GM12878 (cell line): ENCODE results near the gene TLL2. TPM values are rescaled to one million over a fixed set of nuclear protein-coding genes. Genes with fewer than 3 reads are reported as not detected.

Experiments
- ATAC-seq: fragments of 200-7000 bp; cut with Tn5 transposase; 3 replicates; pipeline ENCODE4 v1.9.1; 2020; ENCODE audit warnings: mild to moderate bottlenecking, moderate library complexity
- BruUV-seq: library from RNA; stranded (reverse); fragments of 400-500 nt; replicated peaks from 2 replicates; lab custom pipeline; 2021; lab: Mats Ljungman, UMichigan
- CTCF ChIA-PET: fragments of 300-600 bp; sonication (Branson Sonifier 250); formaldehyde crosslinking; extraction: SDS; loops from one replicate; lab custom pipeline; 2021; ENCODE audit warnings: inconsistent platforms; lab: Yijun Ruan, JAX
- POLR2A ChIA-PET: fragments of 350-600 bp; formaldehyde crosslinking; extraction: SDS; loops from one replicate; lab custom pipeline; 2021; ENCODE audit warnings: inconsistent platforms; lab: Charles Lee
- RAD21 ChIA-PET: fragments of 300-600 bp; sonication (Branson Sonifier 250); formaldehyde crosslinking; loops from one replicate; lab custom pipeline; 2023; ENCODE audit warnings: antibody characterized with exemption; ENCODE audit not compliant: unreplicated experiment; lab: Charles Lee
- SMC1A ChIA-PET: fragments of 300-600 bp; sonication (Branson Sonifier 250); formaldehyde crosslinking; loops from one replicate; lab custom pipeline; 2023; ENCODE audit not compliant: unreplicated experiment, uncharacterized antibody; lab: Charles Lee
- DNase-seq: peaks from one replicate; pipeline ENCODE4 v3.0.0-alpha.2; 2011; ENCODE audit warnings: low read depth, low spot score
- FAIRE-seq: peaks from 3 replicates; lab custom pipeline; 2011; peaks lifted over from hg19 to GRCh38; lab: Jason Lieb, UNC
- H2AFZ ChIP-seq: 2 replicates; pipeline ENCODE4 v1.6.0; 2011; ENCODE audit warnings: low read depth, low read length, control low read depth; ENCODE audit not compliant: control insufficient read depth
- H3K27ac ChIP-seq: 2 replicates; pipeline ENCODE4 v1.5.1; 2011; ENCODE audit warnings: control low read depth; ENCODE audit not compliant: control insufficient read depth, insufficient read depth
- H3K27me3 ChIP-seq, 2 experiments: replicated peaks in 1 of 2; 2 replicates each; pipeline versions ENCODE4 v1.6.0 to v1.6.1; 2011; ENCODE audit warnings: low read length in 1 of 2; ENCODE audit not compliant: control insufficient read depth in 2 of 2, insufficient read depth in 2 of 2
- H3K36me3 ChIP-seq, 2 experiments: 2 replicates each; pipeline ENCODE4 v1.5.1; 2011; ENCODE audit warnings: low read length in 1 of 2; ENCODE audit not compliant: control insufficient read depth in 2 of 2, insufficient read depth in 2 of 2
- H3K4me1 ChIP-seq: 2 replicates; pipeline ENCODE4 v1.6.1; 2011; ENCODE audit warnings: mild to moderate bottlenecking, low read length, moderate library complexity, mixed read lengths; ENCODE audit not compliant: control insufficient read depth, insufficient read depth
- H3K4me2 ChIP-seq: 2 replicates; pipeline ENCODE4 v1.6.0; 2011; ENCODE audit warnings: control low read depth; ENCODE audit not compliant: control insufficient read depth, insufficient read depth
- H3K4me3 ChIP-seq: fragments of 200-600 bp; sonication (generic); 2 replicates; pipeline ENCODE4 v1.5.1; 2016
- H3K79me2 ChIP-seq: 2 replicates; pipeline ENCODE4 v1.6.0; 2011; ENCODE audit warnings: low read length; ENCODE audit not compliant: control insufficient read depth, insufficient read depth
- H3K9ac ChIP-seq: 2 replicates; pipeline ENCODE4 v1.8.0; 2011; ENCODE audit warnings: low read length, control low read depth, mixed read lengths; ENCODE audit not compliant: control insufficient read depth, insufficient read depth
- H3K9me3 ChIP-seq: replicated peaks from 3 replicates; pipeline ENCODE4 v1.5.1; 2011; ENCODE audit warnings: mild to moderate bottlenecking, low read length; ENCODE audit not compliant: control insufficient read depth, insufficient read depth
- H4K20me1 ChIP-seq: 2 replicates; pipeline ENCODE4 v1.6.0; 2011; ENCODE audit not compliant: control insufficient read depth, insufficient read depth
- BCL11A ChIP-seq: IDR thresholded peaks from 2 replicates; pipeline ENCODE4 v1.6.1; 2011; ENCODE audit warnings: low read depth, low read length
- BMI1 ChIP-seq: fragments of 450-650 bp; IDR thresholded peaks from 2 replicates; pipeline ENCODE4 v1.6.1; 2016; ENCODE audit warnings: mild to moderate bottlenecking, moderate library complexity, borderline replicate concordance
- CHD2 ChIP-seq: IDR thresholded peaks from 2 replicates; pipeline ENCODE4 v1.6.1; 2011; ENCODE audit warnings: low read depth, low read length, improper control_type of control experiment, borderline replicate concordance
- DPF2 ChIP-seq: fragments of 450-650 bp; IDR thresholded peaks from 2 replicates; pipeline ENCODE4 v1.6.1; 2017; ENCODE audit warnings: mild to moderate bottlenecking
- E2F8 ChIP-seq: fragments of 450-650 bp; IDR thresholded peaks from 2 replicates; pipeline ENCODE4 v1.6.1; 2018; ENCODE audit warnings: mild to moderate bottlenecking, low read depth, moderate library complexity; ENCODE audit not compliant: partially characterized antibody
- EP300 ChIP-seq, 2 experiments: fragments of 150-350 bp in 1 of 2; IDR thresholded peaks; 2 replicates each; pipeline ENCODE4 v1.6.1; 2011 to 2012; ENCODE audit warnings: low read depth in 2 of 2, low read length in 2 of 2, borderline replicate concordance in 1 of 2, improper control_type of control experiment in 1 of 2, inconsistent platforms in 1 of 2; ENCODE audit not compliant: control insufficient read depth in 1 of 2
- HCFC1 ChIP-seq: fragments of 150-350 bp; IDR thresholded peaks from 2 replicates; pipeline ENCODE4 v1.6.1; 2014; ENCODE audit warnings: low read length
- IKZF1 ChIP-seq: fragments of 450-650 bp; conservative IDR thresholded peaks from 2 replicates; pipeline ENCODE4 v1.6.1; 2017; ENCODE audit warnings: antibody characterized with exemption, mild to moderate bottlenecking
- MEF2A ChIP-seq: IDR thresholded peaks from 2 replicates; pipeline ENCODE4 v1.6.1; 2011; ENCODE audit warnings: low read depth, mild to moderate bottlenecking, low read length, moderate library complexity; ENCODE audit not compliant: insufficient read depth
- MXI1 ChIP-seq: fragments of 150-350 bp; IDR thresholded peaks from 2 replicates; pipeline ENCODE4 v1.6.1; 2011; ENCODE audit warnings: low read depth, mild to moderate bottlenecking, inconsistent platforms, low read length, improper control_type of control experiment
- NFIC ChIP-seq: IDR thresholded peaks from 2 replicates; pipeline ENCODE4 v1.6.1; 2012; ENCODE audit warnings: low read depth, mild to moderate bottlenecking, inconsistent platforms, low read length, moderate library complexity
- NFYA ChIP-seq: IDR thresholded peaks from 2 replicates; pipeline ENCODE4 v1.6.1; 2011; ENCODE audit warnings: low read depth, mild to moderate bottlenecking, low read length, improper control_type of control experiment, borderline replicate concordance
- RBBP5 ChIP-seq: fragments of 200-600 bp; sonication (generic); conservative IDR thresholded peaks from 2 replicates; pipeline ENCODE4 v1.6.1; 2016
- RFX5 ChIP-seq: IDR thresholded peaks from 2 replicates; pipeline ENCODE4 v1.6.1; 2011; ENCODE audit warnings: low read depth, low read length, improper control_type of control experiment
- SP1 ChIP-seq: IDR thresholded peaks from one replicate; pipeline ENCODE4 v1.6.1; 2011; ENCODE audit warnings: low read depth, low read length
- WGBS: methylation state at CpG from one replicate; pipeline ENCODE4 v1.1.6; 2016; ENCODE audit warnings: low lambda C conversion rate; ENCODE audit not compliant: insufficient replicate concordance, insufficient coverage; ENCODE audit errors: missing lambda C conversion rate; 5-methylcytosine and 5-hydroxymethylcytosine counted together
- in situ Hi-C: fragments of 300-500 bp; cut with MboI; formaldehyde crosslinking; loops from 9 replicates; pipeline ENCODE4 v1.14.3; 2018; ENCODE audit warnings: mixed read lengths
- intact Hi-C: fragments of 100-400 bp; cut with micrococcal nuclease; formaldehyde crosslinking; loops from one replicate; pipeline ENCODE4 v1.14.2; 2022; ENCODE audit not compliant: unreplicated experiment
- polyA plus RNA-seq, 11 experiments: library from polyadenylated mRNA; depleted of rRNA in 4 of 11; unstranded in 6 of 11; stranded (reverse) in 5 of 11; fragments of >200 nt; fragmentation: Nextera tagmentation in 4 of 11; fragmentation: Illumina TruSeq in 1 of 11; extraction: Ambion mirVana in 4 of 11; extraction: Trizol in 1 of 11; gene quantifications; 1 replicate in 1 of 11; 2 replicates in 10 of 11; pipeline versions ENCODE4 v1.2.1 to v1.2.3, GENCODE V29; 2011 to 2016; ENCODE audit warnings: inconsistent platforms in 2 of 11, missing spikeins in 2 of 11, low read depth in 1 of 11
- total RNA-seq, 4 experiments: library from RNA; depleted of rRNA in 3 of 4; stranded (reverse); fragments of >200 nt in 3 of 4; fragmentation: Illumina TruSeq in 1 of 4; extraction: Trizol in 1 of 4; gene quantifications; 2 replicates each; pipeline versions ENCODE4 v1.2.1 to v1.2.3, GENCODE V29; 2013 to 2021
- TF ChIP-seq, protein P1 (sequence below): fragments of 450-650 bp; IDR thresholded peaks from 2 replicates; pipeline ENCODE4 v1.6.1; 2016; ENCODE audit warnings: mild to moderate bottlenecking, moderate library complexity, borderline replicate concordance

TLL2 gene
- total and polyA plus RNA-seq, 10 of the 15 experiments (the other 5 are each of a cell fraction or from before 2014, with no cell fraction given), result 0.02 to 2.1 (median 0.52) TPM

GRCh38 chr10:96446966-96447596 is 66.6 kb downstream of the TLL2 start:
- Histone ChIP-seq H3K4me1 (peaks cover 12% of the 10 kb centered on the region), H3K27me3 (no peaks in the 10 kb centered on the region), H3K4me2 (no peak overlapping the region), H3K79me2 (no peaks in the 10 kb centered on the region), H4K20me1 (no peaks in the 10 kb centered on the region), H3K9ac (no peak overlapping the region), H2AFZ (no peak overlapping the region), H3K9me3 (no peaks in the 10 kb centered on the region), H3K36me3 (no peaks in the 10 kb centered on the region), H3K27ac (no peak overlapping the region), H3K4me3 (no peak overlapping the region)
- in situ Hi-C loops (no loop called here), intact Hi-C loops (no loop called here)
- ChIA-PET POLR2A (no interaction called here), RAD21 (no interaction called here), SMC1A (no interaction called here), CTCF (interaction anchor here (1.3 to 1.6 kb wide), 2 partner anchors 19 to 64 kb away, joined by 4 read pairs; no protein-coding TSS in a partner anchor)
- no TSS peak for BruUV-seq
- TF ChIP-seq DPF2 (no peak), RBBP5 (no peak), BCL11A (no peak), IKZF1 (no peak), NFIC (no peak), CHD2 (no peak), E2F8 (no peak), SP1 (no peak), EP300 (IDR thresholded peaks at IDR 0.05; ENCODE audit: borderline replicate concordance in 1 of 2, control insufficient read depth in 1 of 2, low read depth in 2 of 2, low read length in 2 of 2) (no peak), RFX5 (no peak), MEF2A (no peak), MXI1 (no peak), NFYA (no peak), BMI1 (no peak), HCFC1 (no peak)
- TF ChIP-seq, protein P1, sequence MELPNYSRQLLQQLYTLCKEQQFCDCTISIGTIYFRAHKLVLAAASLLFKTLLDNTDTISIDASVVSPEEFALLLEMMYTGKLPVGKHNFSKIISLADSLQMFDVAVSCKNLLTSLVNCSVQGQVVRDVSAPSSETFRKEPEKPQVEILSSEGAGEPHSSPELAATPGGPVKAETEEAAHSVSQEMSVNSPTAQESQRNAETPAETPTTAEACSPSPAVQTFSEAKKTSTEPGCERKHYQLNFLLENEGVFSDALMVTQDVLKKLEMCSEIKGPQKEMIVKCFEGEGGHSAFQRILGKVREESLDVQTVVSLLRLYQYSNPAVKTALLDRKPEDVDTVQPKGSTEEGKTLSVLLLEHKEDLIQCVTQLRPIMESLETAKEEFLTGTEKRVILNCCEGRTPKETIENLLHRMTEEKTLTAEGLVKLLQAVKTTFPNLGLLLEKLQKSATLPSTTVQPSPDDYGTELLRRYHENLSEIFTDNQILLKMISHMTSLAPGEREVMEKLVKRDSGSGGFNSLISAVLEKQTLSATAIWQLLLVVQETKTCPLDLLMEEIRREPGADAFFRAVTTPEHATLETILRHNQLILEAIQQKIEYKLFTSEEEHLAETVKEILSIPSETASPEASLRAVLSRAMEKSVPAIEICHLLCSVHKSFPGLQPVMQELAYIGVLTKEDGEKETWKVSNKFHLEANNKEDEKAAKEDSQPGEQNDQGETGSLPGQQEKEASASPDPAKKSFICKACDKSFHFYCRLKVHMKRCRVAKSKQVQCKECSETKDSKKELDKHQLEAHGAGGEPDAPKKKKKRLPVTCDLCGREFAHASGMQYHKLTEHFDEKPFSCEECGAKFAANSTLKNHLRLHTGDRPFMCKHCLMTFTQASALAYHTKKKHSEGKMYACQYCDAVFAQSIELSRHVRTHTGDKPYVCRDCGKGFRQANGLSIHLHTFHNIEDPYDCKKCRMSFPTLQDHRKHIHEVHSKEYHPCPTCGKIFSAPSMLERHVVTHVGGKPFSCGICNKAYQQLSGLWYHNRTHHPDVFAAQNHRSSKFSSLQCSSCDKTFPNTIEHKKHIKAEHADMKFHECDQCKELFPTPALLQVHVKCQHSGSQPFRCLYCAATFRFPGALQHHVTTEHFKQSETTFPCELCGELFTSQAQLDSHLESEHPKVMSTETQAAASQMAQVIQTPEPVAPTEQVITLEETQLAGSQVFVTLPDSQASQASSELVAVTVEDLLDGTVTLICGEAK, result no peak
- DNase-seq (no peak), ATAC-seq (no peak), FAIRE-seq (no peak)
- 60% methylated on average over 10 of the region's 10 CpGs for WGBS
